Measurements from ENCODE around the gene FEZF1. TPM values are rescaled to one million over a fixed set of nuclear protein-coding genes. Genes with fewer than 3 reads are reported as not detected.

The FEZF1 gene
- total RNA-seq, 1 donor from 2014 or later = 0.28 TPM

DNA sequence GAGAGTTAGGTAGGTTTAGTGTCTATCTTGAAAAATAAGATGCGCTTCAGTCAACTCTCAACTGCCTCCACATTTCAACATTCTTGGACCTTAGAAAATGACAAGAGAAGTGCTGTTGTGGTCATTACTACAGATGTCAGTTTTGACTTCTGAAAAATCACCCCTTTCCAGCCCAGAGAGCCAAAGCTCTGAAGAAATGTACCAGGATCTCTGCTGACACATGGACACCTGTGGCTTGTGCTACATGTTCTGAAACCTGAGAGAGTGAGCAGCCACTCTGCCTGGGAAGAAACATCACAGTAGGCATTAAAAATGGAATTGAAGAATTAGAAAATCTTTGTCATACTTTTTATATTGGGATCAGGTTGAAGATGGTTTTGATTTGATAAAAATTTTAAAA, 35.9 kb upstream of the FEZF1 start:
- TF ChIP-seq, protein P1, sequence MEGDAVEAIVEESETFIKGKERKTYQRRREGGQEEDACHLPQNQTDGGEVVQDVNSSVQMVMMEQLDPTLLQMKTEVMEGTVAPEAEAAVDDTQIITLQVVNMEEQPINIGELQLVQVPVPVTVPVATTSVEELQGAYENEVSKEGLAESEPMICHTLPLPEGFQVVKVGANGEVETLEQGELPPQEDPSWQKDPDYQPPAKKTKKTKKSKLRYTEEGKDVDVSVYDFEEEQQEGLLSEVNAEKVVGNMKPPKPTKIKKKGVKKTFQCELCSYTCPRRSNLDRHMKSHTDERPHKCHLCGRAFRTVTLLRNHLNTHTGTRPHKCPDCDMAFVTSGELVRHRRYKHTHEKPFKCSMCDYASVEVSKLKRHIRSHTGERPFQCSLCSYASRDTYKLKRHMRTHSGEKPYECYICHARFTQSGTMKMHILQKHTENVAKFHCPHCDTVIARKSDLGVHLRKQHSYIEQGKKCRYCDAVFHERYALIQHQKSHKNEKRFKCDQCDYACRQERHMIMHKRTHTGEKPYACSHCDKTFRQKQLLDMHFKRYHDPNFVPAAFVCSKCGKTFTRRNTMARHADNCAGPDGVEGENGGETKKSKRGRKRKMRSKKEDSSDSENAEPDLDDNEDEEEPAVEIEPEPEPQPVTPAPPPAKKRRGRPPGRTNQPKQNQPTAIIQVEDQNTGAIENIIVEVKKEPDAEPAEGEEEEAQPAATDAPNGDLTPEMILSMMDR (IDR thresholded peaks at IDR 0.05; ENCODE audit: unreplicated experiment) = no peak
- no peak for DNase-seq (ENCODE audit: low spot score)
- Mint-ChIP-seq H3K4me1 (ENCODE audit: unreplicated experiment) (no peaks in the 10 kb centered on the region), H3K4me3 (ENCODE audit: unreplicated experiment) (no peak overlapping the region), H3K36me3 (ENCODE audit: low read depth, unreplicated experiment) (no peaks in the 10 kb centered on the region), H3K27me3 (ENCODE audit: unreplicated experiment) (no peaks in the 10 kb centered on the region), H3K27ac (ENCODE audit: unreplicated experiment) (no peak overlapping the region), H3K9me3 (ENCODE audit: unreplicated experiment) (no peaks in the 10 kb centered on the region)

- H3K9me3 Mint-ChIP-seq (ENCODE audit: unreplicated experiment) = no peaks in the 10 kb centered on the region
- TF ChIP-seq, protein P1 (IDR thresholded peaks at IDR 0.05; ENCODE audit: unreplicated experiment) = no peak
- no peaks in the 10 kb centered on the region for H3K4me1 Mint-ChIP-seq (ENCODE audit: unreplicated experiment)
These were observed 34.8 kb upstream of the FEZF1 start for GRCh38 chr7:122339145-122339904.

DNA sequence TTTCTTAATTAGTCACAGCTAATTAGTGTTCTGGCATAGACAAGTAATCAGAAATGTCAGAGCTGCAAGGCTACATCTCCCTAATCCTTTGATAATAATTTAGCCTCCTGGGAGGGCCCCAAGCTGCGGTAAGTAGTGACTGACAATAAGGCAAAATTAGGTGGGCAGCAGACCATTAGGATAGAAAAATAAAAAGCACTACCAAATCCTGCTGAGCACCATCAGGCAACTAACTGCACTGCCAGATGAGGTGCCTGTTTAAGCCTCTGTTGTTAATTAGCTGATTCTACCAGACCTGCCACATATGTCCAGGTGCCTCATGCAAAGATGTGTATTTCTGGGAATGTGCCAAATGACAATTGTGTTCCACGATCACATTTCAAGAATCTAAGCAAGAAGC, 32.5 kb upstream of the FEZF1 start:
- TF ChIP-seq, protein P1 (IDR thresholded peaks at IDR 0.05; ENCODE audit: unreplicated experiment) = no peak
- no peak overlapping the region for H3K4me3 Mint-ChIP-seq (ENCODE audit: unreplicated experiment)
- no peaks in the 10 kb centered on the region for H3K9me3 Mint-ChIP-seq (ENCODE audit: unreplicated experiment)
- H3K27me3 Mint-ChIP-seq (ENCODE audit: unreplicated experiment) = no peaks in the 10 kb centered on the region
- H3K4me1 Mint-ChIP-seq (ENCODE audit: unreplicated experiment) = no peaks in the 10 kb centered on the region
- no peak overlapping the region for H3K27ac Mint-ChIP-seq (ENCODE audit: unreplicated experiment)
- DNase-seq (ENCODE audit: low spot score) = no peak
- no peaks in the 10 kb centered on the region for H3K36me3 Mint-ChIP-seq (ENCODE audit: low read depth, unreplicated experiment)

More at GRCh38 chr7:122339145-122339904, 34.8 kb upstream of the FEZF1 start:
- Mint-ChIP-seq H3K36me3 (ENCODE audit: low read depth, unreplicated experiment) (no peaks in the 10 kb centered on the region), H3K27ac (ENCODE audit: unreplicated experiment) (no peak overlapping the region), H3K4me3 (ENCODE audit: unreplicated experiment) (no peak overlapping the region), H3K27me3 (ENCODE audit: unreplicated experiment) (no peaks in the 10 kb centered on the region)
- DNase-seq (ENCODE audit: low spot score) = no peak

- TF ChIP-seq, protein P1 (IDR thresholded peaks at IDR 0.05; ENCODE audit: unreplicated experiment) = no peak
- DNase-seq (ENCODE audit: low spot score) = no peak
- Mint-ChIP-seq H3K27me3 (ENCODE audit: unreplicated experiment) (no peaks in the 10 kb centered on the region), H3K36me3 (ENCODE audit: low read depth, unreplicated experiment) (no peaks in the 10 kb centered on the region), H3K9me3 (ENCODE audit: unreplicated experiment) (no peaks in the 10 kb centered on the region), H3K27ac (ENCODE audit: unreplicated experiment) (no peak overlapping the region), H3K4me3 (ENCODE audit: unreplicated experiment) (no peak overlapping the region), H3K4me1 (ENCODE audit: unreplicated experiment) (no peaks in the 10 kb centered on the region)
These were observed 24.7 kb upstream of the FEZF1 start for GRCh38 chr7:122329145-122329802.

DNA sequence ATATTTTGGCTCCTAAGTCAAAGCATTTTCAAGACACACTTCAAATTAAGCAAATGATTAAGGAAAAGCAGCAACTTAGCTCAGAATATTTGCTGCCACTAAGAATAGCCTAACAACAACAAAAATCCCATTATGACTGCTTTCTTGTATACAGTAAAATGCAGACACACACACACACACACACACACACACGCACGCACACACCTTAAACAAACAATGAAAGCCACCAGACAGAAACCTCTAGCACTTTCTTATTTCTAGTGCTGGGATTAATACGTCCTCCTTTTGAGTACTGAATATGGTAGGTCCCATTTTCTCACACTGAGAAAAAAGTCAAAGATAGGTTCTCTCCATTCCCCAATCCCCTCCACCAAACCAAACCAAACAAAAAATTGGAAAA, 23.4 kb upstream of the FEZF1 start:
- H3K27me3 Mint-ChIP-seq (ENCODE audit: unreplicated experiment) = no peaks in the 10 kb centered on the region
- TF ChIP-seq, protein P1 (IDR thresholded peaks at IDR 0.05; ENCODE audit: unreplicated experiment) = no peak
- H3K4me3 Mint-ChIP-seq (ENCODE audit: unreplicated experiment) = no peak overlapping the region
- H3K4me1 Mint-ChIP-seq (ENCODE audit: unreplicated experiment) = no peaks in the 10 kb centered on the region
- H3K9me3 Mint-ChIP-seq (ENCODE audit: unreplicated experiment) = no peaks in the 10 kb centered on the region
- DNase-seq (ENCODE audit: low spot score) = no peak
- H3K36me3 Mint-ChIP-seq (ENCODE audit: low read depth, unreplicated experiment) = no peaks in the 10 kb centered on the region
- H3K27ac Mint-ChIP-seq (ENCODE audit: unreplicated experiment) = no peak overlapping the region
